IPS-18c (cell line): ENCODE measurements around the gene FUBP3.
A peak's percentile ranks its signal among the peaks of the same experiment; 100 is the strongest.

Source experiments
- H3K4me3 ChIP-seq: 2 replicates; pipeline ENCODE4 v1.7.0; 2013; ENCODE audit warnings: low read depth, mild to moderate bottlenecking, low read length, moderate library complexity; ENCODE audit not compliant: insufficient read depth
- H3K9me3 ChIP-seq: one replicate; pipeline ENCODE4 v1.6.1; 2013; ENCODE audit warnings: mild to moderate bottlenecking, low read length, moderate library complexity; ENCODE audit not compliant: control insufficient read depth, insufficient read depth

Gene FUBP3

GRCh38 chr9:130627051-130627450 lies 47.7 kb downstream of the FUBP3 start:
- Histone ChIP-seq H3K9me3 (no peaks in the 10 kb centered on the region), H3K4me3 (no peak overlapping the region)

- Histone ChIP-seq H3K9me3 (no peaks in the 10 kb centered on the region), H3K4me3 (no peak overlapping the region)
These were observed 48.8 kb downstream of the FUBP3 start for GRCh38 chr9:130627896-130628792.

- peak overlapping the region; percentile 20 for H3K4me3 ChIP-seq
- no peaks in the 10 kb centered on the region for H3K9me3 ChIP-seq
These were observed 50.2 kb downstream of the FUBP3 start for GRCh38 chr9:130629443-130630070.

- no peaks in the 10 kb centered on the region for H3K9me3 ChIP-seq
- peak overlapping the region; percentile 20; the same call in 1 of the 2 replicates for H3K4me3 ChIP-seq
These were observed 50.7 kb downstream of the FUBP3 start for GRCh38 chr9:130630071-130630450.

GRCh38 chr9:130630506-130631330 lies 51.3 kb downstream of the FUBP3 start:
- Histone ChIP-seq H3K9me3 (no peaks in the 10 kb centered on the region), H3K4me3 (no peak overlapping the region)

GRCh38 chr9:130631331-130632080 lies 52.1 kb downstream of the FUBP3 start:
- no peak overlapping the region for H3K4me3 ChIP-seq
- H3K9me3 ChIP-seq: no peaks in the 10 kb centered on the region

- no peaks in the 10 kb centered on the region for H3K9me3 ChIP-seq
- H3K4me3 ChIP-seq: no peak overlapping the region
These were observed 52.8 kb downstream of the FUBP3 start for GRCh38 chr9:130632081-130632710.

GRCh38 chr9:130632841-130633240 lies 53.5 kb downstream of the FUBP3 start:
- no peak overlapping the region for H3K4me3 ChIP-seq
- H3K9me3 ChIP-seq: no peaks in the 10 kb centered on the region

GRCh38 chr9:130633336-130634190 lies 54.2 kb downstream of the FUBP3 start:
- H3K9me3 ChIP-seq: no peaks in the 10 kb centered on the region
- H3K4me3 ChIP-seq: no peak overlapping the region

GRCh38 chr9:130634191-130634768 lies 54.9 kb downstream of the FUBP3 start:
- Histone ChIP-seq H3K4me3 (no peak overlapping the region), H3K9me3 (no peaks in the 10 kb centered on the region)

GRCh38 chr9:130634801-130635200 lies 55.4 kb downstream of the FUBP3 start:
- no peak overlapping the region for H3K4me3 ChIP-seq

GRCh38 chr9:130635306-130635705 lies 55.9 kb downstream of the FUBP3 start:
- Histone ChIP-seq H3K9me3 (no peaks in the 10 kb centered on the region), H3K4me3 (no peak overlapping the region)

More at GRCh38 chr9:130634801-130635200, 55.4 kb downstream of the FUBP3 start:
- H3K9me3 ChIP-seq: no peaks in the 10 kb centered on the region

GRCh38 chr9:130635721-130636647 lies 56.6 kb downstream of the FUBP3 start:
- Histone ChIP-seq H3K9me3 (no peaks in the 10 kb centered on the region), H3K4me3 (no peak overlapping the region)

- no peaks in the 10 kb centered on the region for H3K9me3 ChIP-seq
These were observed 57.3 kb downstream of the FUBP3 start for GRCh38 chr9:130636648-130637020.

More at GRCh38 chr9:130636648-130637020, 57.3 kb downstream of the FUBP3 start:
- H3K4me3 ChIP-seq: no peak overlapping the region
